Islet precursor cell (in vitro differentiated cells): ENCODE measurements around the gene ACSBG1.
"Not testable (repeated sequence)": the region's sequence is repeated elsewhere in the genome, so short reads cannot be mapped to it uniquely, and the experiment has no call there.

Experiments used
- DNase-seq: peaks from one replicate; pipeline ENCODE4 v3.0.0-alpha.2; 2018

Gene ACSBG1

GRCh38 chr15:78247911-78248310 lies 13.5 kb upstream of the ACSBG1 start:
- no peak for DNase-seq

- DNase-seq, result not testable (repeated sequence)
Observed at GRCh38 chr15:78245976-78246620, 11.7 kb upstream of the ACSBG1 start.

- DNase-seq, result not testable (repeated sequence)
Observed at GRCh38 chr15:78245392-78245791, 11.0 kb upstream of the ACSBG1 start.

GRCh38 chr15:78244893-78245292 lies 10.5 kb upstream of the ACSBG1 start:
- DNase-seq, result no peak

- no peak for DNase-seq
Observed at GRCh38 chr15:78244101-78244500, 9.7 kb upstream of the ACSBG1 start.

- DNase-seq, result no peak
Observed at GRCh38 chr15:78243491-78243941, 9.2 kb upstream of the ACSBG1 start.

DNA sequence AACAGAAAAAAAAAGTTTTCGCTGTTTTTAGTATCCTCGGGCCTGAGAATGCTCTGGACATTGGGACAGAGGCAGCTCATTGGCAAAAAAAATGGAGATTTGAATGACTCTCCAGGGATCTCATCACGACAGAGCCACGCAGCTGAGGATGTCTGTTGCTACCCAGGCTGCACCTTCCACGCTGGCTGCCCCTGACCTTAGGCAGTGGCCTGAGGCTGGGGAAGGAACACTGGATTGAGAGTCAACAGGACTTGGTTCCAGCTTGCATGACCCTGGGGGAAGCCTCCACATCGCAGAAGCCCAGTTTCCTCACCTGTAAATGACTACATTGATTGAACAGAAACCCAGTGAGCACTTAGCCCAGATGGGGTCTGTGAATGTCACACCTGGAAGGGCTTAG lies 8.7 kb upstream of the ACSBG1 start:
- DNase-seq, result no peak

GRCh38 chr15:78242128-78242527 lies 7.8 kb upstream of the ACSBG1 start:
- no peak for DNase-seq

DNA sequence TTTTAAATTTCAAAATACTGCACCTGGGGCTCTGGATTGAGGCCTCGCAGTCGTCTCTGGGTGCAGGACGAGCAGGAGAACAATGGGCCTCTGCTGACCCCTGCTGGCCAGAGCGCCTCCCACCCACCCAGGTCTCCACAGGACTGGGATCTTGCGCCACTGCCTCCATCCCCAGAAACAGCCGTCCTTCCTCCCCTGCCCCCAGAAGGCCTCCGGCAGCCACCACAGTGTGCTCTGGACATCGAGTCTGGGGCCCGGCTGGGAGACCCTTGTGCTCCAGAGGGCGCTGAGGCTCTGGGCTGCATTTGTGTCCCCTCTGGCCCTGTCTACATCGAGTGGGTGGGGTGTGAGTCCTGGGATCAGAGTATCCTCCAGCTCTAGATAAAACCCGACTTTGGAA lies 6.7 kb upstream of the ACSBG1 start:
- DNase-seq, result peak; percentile 91

- no peak for DNase-seq
Observed at GRCh38 chr15:78239811-78240210, 5.4 kb upstream of the ACSBG1 start.

DNA sequence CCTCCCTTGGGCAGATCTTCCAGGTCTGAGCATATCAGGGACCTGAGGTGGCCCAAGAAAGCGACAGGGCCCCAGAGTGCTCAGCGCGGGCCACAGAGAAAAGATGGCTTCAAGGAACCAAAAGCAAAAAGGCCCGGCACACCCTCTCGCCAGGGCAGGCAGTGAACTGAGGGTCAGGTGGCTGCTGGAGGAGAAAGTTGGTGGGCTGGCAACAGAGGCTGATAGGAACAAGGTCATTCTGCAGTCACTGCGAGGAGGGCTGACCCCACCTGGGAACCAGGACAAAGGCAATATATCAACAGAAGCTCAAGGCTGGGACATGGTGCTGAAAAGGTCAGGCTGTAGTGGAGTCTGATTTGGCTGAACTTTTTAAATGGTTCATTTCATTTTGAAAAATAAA lies 2.8 kb upstream of the ACSBG1 start:
- no peak for DNase-seq

- DNase-seq, result peak; percentile 35
Observed at GRCh38 chr15:78236491-78236890, 2.1 kb upstream of the ACSBG1 start.

DNA sequence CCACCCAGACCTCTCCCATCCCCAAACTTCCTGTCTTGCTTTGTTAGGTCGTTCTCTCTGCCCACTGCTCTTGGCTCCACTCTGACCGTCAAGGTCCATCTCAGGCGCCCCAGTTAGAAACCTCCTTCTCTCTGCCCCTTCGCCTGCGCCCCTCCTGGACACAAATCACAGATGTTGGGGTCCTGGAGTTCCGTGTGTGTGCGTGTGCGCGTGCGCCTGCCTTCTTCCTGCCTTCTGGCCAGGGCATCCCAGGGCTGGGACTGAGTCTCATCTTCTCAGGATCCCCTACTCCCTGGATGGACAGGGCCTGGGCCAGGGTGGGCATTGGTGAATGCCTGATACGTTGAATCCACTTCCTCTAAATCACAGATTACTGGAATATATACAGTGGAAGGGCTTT lies 869 bp downstream of the ACSBG1 start:
- no peak for DNase-seq

- DNase-seq, result no peak
Observed at GRCh38 chr15:78232951-78233350, 1.4 kb downstream of the ACSBG1 start.

DNA sequence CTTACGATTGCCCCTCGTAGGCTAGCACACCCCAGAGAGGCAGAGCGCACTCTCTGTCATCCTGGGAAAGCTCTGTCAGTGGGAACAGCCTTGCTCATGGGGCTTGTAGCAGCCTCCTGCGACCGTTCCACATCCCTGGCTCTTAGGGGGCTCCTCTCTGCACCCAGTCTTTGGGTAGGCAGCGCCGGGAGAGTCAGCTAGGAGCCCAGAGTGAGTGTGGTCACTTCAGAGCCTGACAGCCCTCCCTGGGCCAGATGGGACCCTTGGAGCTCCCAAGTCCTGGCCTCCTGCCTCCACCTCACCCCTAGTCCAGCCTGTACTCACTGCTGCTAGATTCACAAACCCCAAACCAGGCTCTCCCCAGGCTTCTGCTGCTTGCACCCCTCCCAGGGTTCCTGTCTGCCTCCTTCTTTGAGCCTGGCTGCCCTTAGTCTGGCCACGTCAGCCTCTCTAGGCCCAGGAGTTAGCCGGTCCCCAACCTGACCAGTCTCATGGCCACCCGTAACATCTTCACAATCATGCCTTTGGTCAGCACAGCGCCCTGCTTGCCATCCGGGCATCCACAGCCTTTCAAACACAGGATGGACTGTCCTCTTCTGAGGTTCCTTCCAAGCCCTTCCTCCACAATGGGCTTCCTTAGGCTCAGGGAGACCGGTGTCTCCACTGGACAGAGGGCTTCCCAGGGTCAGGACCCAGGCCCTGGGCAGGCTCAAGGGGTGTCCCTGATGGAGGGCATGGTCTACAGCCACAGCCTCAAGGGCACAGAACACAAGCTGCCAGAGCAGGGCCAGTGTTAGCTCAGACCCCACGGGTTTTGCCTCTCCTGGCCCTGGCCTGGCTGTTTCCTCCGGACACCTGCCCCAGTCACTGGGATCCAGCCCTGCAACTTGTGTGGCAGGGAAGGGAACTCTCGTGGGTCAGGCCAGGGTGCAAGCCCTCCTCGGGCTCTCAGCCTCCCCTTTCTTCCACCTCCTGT lies 4.6 kb downstream of the ACSBG1 start:
- peak; percentile 44 for DNase-seq

DNA sequence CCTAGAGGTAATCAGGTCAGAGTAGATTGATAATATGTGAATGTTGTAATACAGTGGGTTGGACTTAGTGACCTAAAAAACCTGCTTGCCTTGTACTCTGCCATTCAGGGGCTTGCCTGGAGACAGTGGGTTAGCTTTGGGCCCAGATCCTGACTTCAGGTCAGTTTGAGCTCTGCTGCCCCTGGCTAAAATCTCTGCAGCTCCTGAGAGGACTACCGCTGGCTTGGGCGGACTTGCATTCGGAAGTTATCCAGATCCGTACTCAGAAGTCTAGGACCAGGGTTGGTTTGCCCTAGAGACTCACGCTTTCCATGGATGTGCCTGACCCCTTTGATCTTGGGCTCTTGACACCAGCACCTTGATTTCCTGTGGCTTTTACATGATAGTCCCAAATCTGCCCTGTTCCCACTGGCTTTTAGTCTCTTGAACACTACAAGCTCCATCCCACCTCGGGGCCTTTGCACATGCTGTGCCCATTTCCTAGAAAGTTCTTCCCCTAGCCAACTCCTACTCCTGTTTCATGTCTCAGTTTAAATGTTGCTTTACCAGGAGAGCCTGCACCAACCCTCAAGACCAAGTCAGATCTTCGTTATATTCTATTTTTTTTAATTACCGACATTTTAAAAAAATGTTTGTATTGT lies 5.9 kb downstream of the ACSBG1 start:
- DNase-seq, result peak; percentile 31

DNA sequence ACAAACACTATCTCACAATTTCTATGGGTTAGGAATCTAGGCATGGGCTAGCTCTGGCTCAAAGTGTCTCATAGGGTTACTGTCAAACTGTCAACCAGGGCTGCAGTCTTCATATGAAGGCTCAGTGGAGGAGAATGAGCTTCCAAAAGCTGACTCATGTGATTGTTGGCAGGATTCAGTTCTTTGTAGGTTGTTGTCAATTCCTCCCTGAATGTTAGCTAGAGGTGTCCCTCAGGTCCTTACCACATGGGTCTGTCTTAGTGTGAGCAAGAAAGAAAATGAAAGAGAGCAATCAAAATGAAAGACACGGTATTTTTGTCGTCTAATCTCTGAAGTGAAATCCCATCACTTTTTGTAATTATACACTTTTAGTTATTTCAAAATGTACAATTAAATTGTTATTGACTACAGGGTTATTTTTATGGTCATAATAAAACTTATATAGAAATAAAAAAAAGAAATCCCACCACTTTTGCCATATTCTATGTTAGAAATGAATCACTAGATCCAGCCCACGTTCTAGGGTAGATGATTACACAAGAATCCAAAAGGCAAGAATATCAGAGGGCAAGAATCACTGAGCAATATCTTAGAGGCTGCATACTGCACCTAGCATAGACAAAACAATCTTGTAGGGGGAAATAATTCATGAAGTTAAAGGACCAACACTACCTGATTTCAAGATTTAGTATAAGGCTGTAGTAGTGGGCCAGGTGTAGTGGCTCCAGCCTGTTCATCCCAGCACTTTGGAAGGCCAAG lies 8.4 kb downstream of the ACSBG1 start:
- no peak for DNase-seq

DNA sequence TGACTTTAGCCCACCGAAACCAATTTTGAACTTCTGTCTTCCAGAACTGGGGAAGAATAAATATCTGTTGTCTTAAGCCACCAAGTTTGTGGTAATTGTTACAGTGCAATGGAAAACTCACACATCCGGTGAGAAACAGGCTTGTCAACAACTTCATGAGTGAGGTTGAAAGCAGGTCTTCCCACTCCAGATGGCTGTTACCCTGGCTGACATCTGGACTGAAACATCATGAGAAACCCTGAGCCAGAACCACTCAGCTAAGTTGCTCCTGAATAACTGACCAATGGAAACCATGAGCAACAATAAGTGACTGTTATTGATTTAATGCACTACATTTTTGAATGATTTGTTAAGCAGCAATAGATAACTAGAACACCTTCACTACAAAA lies 10.3 kb downstream of the ACSBG1 start:
- peak; percentile 16 for DNase-seq

DNA sequence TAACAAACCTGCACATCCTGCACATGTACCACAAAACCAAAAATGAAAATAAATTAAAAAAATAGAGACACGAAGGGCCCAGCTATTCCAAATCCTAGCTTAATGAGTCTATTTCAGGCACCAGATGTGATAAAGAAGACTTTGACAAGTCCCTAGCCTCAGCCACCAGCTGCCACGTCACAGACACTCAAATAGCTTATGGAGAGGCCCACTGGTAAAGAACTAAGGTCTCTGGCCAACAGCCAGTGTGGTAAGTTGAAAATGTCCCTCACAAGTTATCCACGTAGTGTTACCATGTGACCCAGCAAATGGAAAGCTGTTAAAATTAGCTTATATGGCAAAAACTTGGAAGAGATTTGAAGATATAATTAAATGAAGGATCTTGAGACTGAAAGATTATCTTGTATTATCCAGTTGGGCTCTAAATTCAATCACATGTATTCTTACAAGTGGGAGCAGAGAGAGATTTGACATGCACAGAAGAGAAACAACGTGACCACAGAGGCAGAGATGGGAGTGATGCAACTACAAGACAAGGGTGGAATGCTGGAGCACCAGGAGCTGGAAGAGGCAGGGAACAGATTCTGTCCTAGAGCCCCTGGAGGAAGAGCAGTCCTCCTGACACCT lies 10.9 kb downstream of the ACSBG1 start:
- DNase-seq, result peak; percentile 49

GRCh38 chr15:78222745-78223395 lies 11.5 kb downstream of the ACSBG1 start:
- no peak for DNase-seq

DNA sequence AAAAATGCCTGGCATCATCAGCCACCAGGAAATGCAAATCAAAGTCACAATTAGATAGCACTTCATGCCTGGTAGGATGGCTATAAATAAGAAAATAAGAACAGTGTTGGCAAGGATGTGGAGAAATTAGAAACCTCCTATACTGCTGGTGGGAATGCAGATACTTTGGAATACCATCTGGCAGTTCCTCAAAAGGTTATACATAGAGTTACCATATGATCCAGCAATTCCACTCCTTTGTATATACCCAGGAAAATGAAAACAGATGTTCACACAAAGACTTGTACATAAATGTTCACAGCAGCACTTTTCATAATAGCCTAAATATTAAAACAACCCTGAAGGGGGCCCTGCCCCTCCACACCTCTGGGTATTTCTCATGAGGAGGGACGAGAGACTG lies 13.7 kb downstream of the ACSBG1 start:
- no peak for DNase-seq
